Peyer's patch (tissue), 4 donors: Measurements from ENCODE around the gene UGT2B28.
"Not testable (repeated sequence)": the region's sequence is repeated elsewhere in the genome, so short reads cannot be mapped to it uniquely, and the experiment has no call there.

Source experiments
- CTCF ChIP-seq, 6 experiments: fragments of 450-650 bp in 4 of 6; fragments of 200-600 bp in 2 of 6; sonication (generic) in 1 of 6; IDR thresholded peaks; one replicate each; pipeline ENCODE4 v1.5.1; 2017 to 2019; ENCODE audit warnings: antibody characterized with exemption in 6 of 6, mild to moderate bottlenecking in 3 of 6, moderate library complexity in 1 of 6
- POLR2A ChIP-seq, 2 donors: fragments of 450-650 bp; IDR thresholded peaks; one replicate each; pipeline ENCODE4 v1.5.1; 2017; ENCODE audit warnings: antibody characterized with exemption in 2 of 2, mild to moderate bottlenecking in 2 of 2, moderate library complexity in 2 of 2

GRCh38 chr4:69253147-69253772 lies 27.0 kb upstream of the UGT2B28 start:
- not testable (repeated sequence) for TF ChIP-seq POLR2A, CTCF (IDR thresholded peaks at IDR 0.05)
